NCI-H146 treated with DMSO at 0.1 percent for 48 hours (cell line): ENCODE measurements around the gene ABAT.
"Not testable (repeated sequence)": the region's sequence is repeated elsewhere in the genome, so short reads cannot be mapped to it uniquely, and the experiment has no call there.

Source experiments
- DNase-seq: peaks from one replicate; lab custom pipeline; 2025; ENCODE audit not compliant: unreplicated experiment; lab: John Stamatoyannopoulos, UW

Gene ABAT

GRCh38 chr16:8678068-8678927 is 3.9 kb downstream of the ABAT start:
- no peak for DNase-seq

DNA sequence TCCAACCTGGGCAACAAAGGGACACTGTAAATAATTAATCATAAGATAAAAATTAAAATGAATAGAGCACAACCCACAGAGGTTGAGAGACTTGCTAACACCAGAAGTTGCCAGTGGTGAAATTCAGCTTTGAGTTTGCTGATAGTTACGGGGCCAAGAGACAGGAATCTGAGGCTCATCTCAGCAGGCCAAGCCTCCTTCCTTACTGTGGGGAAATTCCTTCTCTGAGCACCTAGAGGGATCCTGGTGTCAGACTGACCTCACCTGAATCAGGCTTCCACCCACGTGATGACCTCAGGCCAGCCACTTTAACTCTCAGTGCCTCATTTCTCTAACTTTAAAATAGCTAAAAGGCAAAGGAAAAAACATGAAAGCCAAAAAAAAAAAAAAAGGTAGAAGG is 4.7 kb downstream of the ABAT start:
- no peak for DNase-seq

GRCh38 chr16:8682551-8683259 is 8.3 kb downstream of the ABAT start:
- no peak for DNase-seq

- DNase-seq: no peak
These were observed 9.2 kb downstream of the ABAT start for GRCh38 chr16:8683640-8684039.

- DNase-seq: no peak
These were observed 11.2 kb downstream of the ABAT start for GRCh38 chr16:8685617-8686016.

GRCh38 chr16:8686031-8686621 is 11.7 kb downstream of the ABAT start:
- no peak for DNase-seq

- DNase-seq: no peak
These were observed 12.5 kb downstream of the ABAT start for GRCh38 chr16:8686879-8687278.

GRCh38 chr16:8689686-8690085 is 15.3 kb downstream of the ABAT start:
- DNase-seq: no peak

DNA sequence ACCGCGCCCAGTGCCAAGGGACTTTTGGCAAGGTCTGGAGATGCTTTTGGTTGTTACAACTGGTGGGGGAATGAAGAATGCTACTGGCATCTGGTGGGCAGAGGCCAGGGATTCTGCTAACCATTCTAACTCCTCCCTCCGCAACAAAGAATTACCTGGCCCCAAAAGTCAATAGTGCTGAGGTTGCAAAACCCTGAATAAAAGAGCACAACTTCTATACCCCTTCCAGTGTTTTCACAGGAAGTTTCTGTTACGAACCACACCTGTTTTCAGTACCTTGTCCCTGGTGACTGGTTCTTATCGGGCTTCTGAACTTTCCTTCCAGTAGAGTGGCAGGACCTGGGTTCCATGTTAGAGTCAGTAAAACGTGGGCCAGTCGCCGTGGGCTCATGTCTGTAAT is 17.3 kb downstream of the ABAT start:
- DNase-seq: no peak

- no peak for DNase-seq
These were observed 20.6 kb downstream of the ABAT start for GRCh38 chr16:8694795-8695728.

DNA sequence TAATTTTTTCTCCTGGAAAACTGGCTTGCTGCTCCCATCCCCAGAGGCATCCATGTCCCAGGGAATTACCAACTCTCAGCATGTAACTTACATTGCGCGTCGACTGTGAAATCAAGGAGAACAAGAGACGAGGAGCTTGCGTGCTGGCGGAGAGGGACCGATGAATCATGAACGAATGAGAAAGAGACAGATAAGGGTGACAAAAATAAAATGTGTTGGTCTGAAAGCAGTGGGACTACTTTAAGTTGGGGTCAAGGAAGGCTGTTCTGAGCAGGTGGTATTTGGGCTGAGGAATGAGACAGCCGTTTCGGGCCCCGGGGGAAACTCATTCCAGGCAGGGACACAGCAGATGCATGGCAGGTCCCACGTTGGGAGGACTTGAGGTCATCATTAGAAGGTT is 22.5 kb downstream of the ABAT start:
- DNase-seq: no peak

GRCh38 chr16:8697965-8698364 is 23.5 kb downstream of the ABAT start:
- no peak for DNase-seq

DNA sequence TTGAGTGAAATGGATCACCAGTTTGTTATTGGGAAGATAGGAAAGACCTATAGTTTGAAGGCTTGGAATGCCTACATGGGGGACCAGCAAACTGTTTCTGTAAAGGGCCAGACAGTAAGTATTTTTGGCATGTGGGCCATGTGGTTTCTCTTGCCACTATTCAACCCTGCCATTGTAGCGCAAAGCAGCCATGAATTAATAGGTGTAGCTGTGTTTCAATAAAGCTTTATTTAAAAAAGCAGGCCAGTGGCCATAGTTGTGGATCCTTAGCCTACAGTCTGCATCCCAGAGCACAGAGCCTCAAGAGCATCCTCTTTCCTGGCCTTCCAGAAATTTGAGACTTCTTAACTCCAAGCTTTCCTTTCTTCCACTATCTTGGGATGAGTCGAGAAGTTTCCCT is 29.3 kb downstream of the ABAT start:
- DNase-seq: no peak

GRCh38 chr16:8704098-8704497 is 29.7 kb downstream of the ABAT start:
- no peak for DNase-seq

- not testable (repeated sequence) for DNase-seq
These were observed 30.8 kb downstream of the ABAT start for GRCh38 chr16:8705100-8705822.

DNA sequence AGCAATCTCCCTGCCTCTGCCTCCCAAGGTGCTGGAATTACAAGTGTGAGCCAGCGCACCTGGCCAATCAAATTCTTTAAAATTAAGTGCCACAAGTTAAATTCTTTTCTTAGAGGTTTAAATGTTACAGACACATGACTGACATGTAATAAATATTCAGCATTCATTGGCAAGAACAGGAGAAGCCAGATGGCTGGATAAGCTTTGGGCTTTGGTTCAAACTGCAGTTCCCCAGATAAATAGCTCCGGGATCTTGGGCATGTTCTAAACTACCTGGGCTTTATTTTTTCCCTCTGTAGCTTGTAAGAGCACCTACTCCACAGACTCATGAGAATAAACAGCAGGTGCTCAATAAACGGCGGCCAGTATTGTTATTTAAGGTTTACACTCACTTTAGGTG is 34.1 kb downstream of the ABAT start:
- DNase-seq: no peak

DNA sequence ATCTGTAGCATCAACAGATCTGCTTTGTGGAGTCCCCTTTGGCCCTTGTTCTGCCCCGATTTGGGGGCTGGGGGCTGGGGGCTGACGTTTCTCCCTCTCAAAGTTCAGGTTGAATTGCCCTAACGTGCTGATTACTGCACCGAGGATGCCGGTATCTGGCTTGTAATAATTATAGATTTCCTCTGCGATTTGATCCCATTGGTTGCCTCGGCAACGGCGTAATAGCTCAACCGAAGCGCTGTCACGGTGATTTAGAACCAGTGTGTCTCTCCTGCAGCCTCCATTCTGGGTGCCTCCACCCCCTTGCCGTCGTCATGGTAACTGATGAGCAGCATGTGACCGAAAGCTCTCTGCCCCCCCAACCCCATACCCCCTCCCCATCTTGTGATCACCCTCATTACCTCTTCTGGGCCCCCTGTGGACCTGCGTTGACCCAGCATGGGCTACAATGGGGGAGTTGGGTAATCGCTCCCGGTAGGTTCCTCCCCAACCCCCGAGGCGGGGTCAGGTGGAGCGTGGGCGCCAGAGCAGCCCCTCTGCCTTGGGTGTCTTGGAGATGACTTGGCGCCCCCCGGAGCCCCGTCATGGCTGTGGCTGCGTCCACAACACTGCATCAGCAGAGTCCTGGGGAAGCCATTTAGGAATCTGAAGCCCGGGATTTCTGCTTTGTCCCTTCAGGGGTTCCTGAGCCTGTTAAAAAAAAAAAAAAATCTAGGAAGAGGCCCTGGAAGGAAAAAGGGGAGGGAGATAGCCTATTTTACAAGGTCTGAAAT is 38.4 kb downstream of the ABAT start:
- peak; percentile 95 for DNase-seq

DNA sequence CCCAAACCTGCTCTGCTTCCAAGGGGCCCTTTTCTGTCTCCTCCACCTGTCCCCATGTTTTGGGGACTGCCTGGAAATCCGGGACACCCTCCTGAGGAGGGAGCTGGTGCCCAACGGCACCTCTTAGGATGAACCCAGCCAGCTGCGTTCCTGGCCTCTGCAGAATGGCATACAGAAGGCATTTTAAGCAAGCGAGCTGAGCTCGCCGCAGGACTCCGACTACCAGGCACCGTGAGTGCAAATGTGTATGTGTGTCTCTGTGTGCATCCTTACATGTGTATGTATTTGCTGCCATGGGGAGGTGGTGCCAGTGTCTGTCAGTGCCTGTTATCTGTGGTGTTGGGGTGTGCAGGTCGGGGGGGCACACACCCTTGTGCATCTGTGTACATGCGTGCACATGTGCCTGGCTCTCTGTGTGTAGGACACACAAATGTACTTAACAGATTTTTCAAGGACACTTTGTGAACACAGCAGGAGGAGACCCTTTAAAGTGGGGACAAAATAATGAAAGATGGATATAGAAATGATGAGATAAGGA is 39.3 kb downstream of the ABAT start:
- DNase-seq: no peak

DNA sequence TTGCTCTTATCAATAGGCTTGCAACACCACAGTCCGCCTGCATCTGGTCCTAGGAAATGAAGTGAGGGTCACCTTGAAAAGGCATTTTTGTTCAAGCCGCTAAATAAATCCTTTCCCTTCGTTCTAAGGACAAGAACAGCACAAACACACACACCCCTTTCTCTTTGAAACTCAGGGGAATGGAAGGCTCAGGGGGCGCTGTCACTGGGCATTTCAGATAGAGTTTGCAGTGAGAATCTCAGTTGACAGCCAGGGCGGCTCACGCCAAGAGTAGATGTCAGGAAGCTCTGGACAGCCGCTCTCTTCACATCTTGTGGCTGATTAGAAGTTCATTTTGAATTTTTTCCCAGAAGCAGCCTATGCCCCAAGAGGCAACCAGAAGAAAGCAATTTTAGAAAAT is 39.8 kb downstream of the ABAT start:
- no peak for DNase-seq
